GM12878 (cell line): ENCODE data around the gene IL1RL1. TPM values are rescaled to one million over a fixed set of nuclear protein-coding genes. Genes with fewer than 3 reads are reported as not detected.

Experiments used
- ATAC-seq: fragments of 200-7000 bp; cut with Tn5 transposase; 3 replicates; pipeline ENCODE4 v1.9.1; 2020; ENCODE audit warnings: mild to moderate bottlenecking, moderate library complexity
- BruUV-seq: library from RNA; stranded (reverse); fragments of 400-500 nt; replicated peaks from 2 replicates; lab custom pipeline; 2021; lab: Mats Ljungman, UMichigan
- CTCF ChIA-PET: fragments of 300-600 bp; sonication (Branson Sonifier 250); formaldehyde crosslinking; extraction: SDS; loops from one replicate; lab custom pipeline; 2021; ENCODE audit warnings: inconsistent platforms; lab: Yijun Ruan, JAX
- POLR2A ChIA-PET: fragments of 350-600 bp; formaldehyde crosslinking; extraction: SDS; loops from one replicate; lab custom pipeline; 2021; ENCODE audit warnings: inconsistent platforms; lab: Charles Lee
- RAD21 ChIA-PET: fragments of 300-600 bp; sonication (Branson Sonifier 250); formaldehyde crosslinking; loops from one replicate; lab custom pipeline; 2023; ENCODE audit warnings: antibody characterized with exemption; ENCODE audit not compliant: unreplicated experiment; lab: Charles Lee
- SMC1A ChIA-PET: fragments of 300-600 bp; sonication (Branson Sonifier 250); formaldehyde crosslinking; loops from one replicate; lab custom pipeline; 2023; ENCODE audit not compliant: unreplicated experiment, uncharacterized antibody; lab: Charles Lee
- DNase-seq: peaks from one replicate; pipeline ENCODE4 v3.0.0-alpha.2; 2011; ENCODE audit warnings: low read depth, low spot score
- FAIRE-seq: peaks from 3 replicates; lab custom pipeline; 2011; peaks lifted over from hg19 to GRCh38; lab: Jason Lieb, UNC
- H2AFZ ChIP-seq: 2 replicates; pipeline ENCODE4 v1.6.0; 2011; ENCODE audit warnings: low read depth, low read length, control low read depth; ENCODE audit not compliant: control insufficient read depth
- H3K27ac ChIP-seq: 2 replicates; pipeline ENCODE4 v1.5.1; 2011; ENCODE audit warnings: control low read depth; ENCODE audit not compliant: control insufficient read depth, insufficient read depth
- H3K27me3 ChIP-seq, 2 experiments: replicated peaks in 1 of 2; 2 replicates each; pipeline versions ENCODE4 v1.6.0 to v1.6.1; 2011; ENCODE audit warnings: low read length in 1 of 2; ENCODE audit not compliant: control insufficient read depth in 2 of 2, insufficient read depth in 2 of 2
- H3K36me3 ChIP-seq, 2 experiments: 2 replicates each; pipeline ENCODE4 v1.5.1; 2011; ENCODE audit warnings: low read length in 1 of 2; ENCODE audit not compliant: control insufficient read depth in 2 of 2, insufficient read depth in 2 of 2
- H3K4me1 ChIP-seq: 2 replicates; pipeline ENCODE4 v1.6.1; 2011; ENCODE audit warnings: mild to moderate bottlenecking, low read length, moderate library complexity, mixed read lengths; ENCODE audit not compliant: control insufficient read depth, insufficient read depth
- H3K4me2 ChIP-seq: 2 replicates; pipeline ENCODE4 v1.6.0; 2011; ENCODE audit warnings: control low read depth; ENCODE audit not compliant: control insufficient read depth, insufficient read depth
- H3K4me3 ChIP-seq: fragments of 200-600 bp; sonication (generic); 2 replicates; pipeline ENCODE4 v1.5.1; 2016
- H3K79me2 ChIP-seq: 2 replicates; pipeline ENCODE4 v1.6.0; 2011; ENCODE audit warnings: low read length; ENCODE audit not compliant: control insufficient read depth, insufficient read depth
- H3K9ac ChIP-seq: 2 replicates; pipeline ENCODE4 v1.8.0; 2011; ENCODE audit warnings: low read length, control low read depth, mixed read lengths; ENCODE audit not compliant: control insufficient read depth, insufficient read depth
- H3K9me3 ChIP-seq: replicated peaks from 3 replicates; pipeline ENCODE4 v1.5.1; 2011; ENCODE audit warnings: mild to moderate bottlenecking, low read length; ENCODE audit not compliant: control insufficient read depth, insufficient read depth
- H4K20me1 ChIP-seq: 2 replicates; pipeline ENCODE4 v1.6.0; 2011; ENCODE audit not compliant: control insufficient read depth, insufficient read depth
- EZH2 ChIP-seq: IDR thresholded peaks from 2 replicates; pipeline ENCODE4 v1.6.1; 2012; ENCODE audit warnings: low read depth, mild to moderate bottlenecking, control low read depth, inconsistent platforms, low read length, borderline replicate concordance; ENCODE audit not compliant: control insufficient read depth
- GATAD2B ChIP-seq: fragments of 450-650 bp; conservative IDR thresholded peaks from 2 replicates; pipeline ENCODE4 v1.6.1; 2017; ENCODE audit warnings: low read depth, mild to moderate bottlenecking, moderate library complexity
- IKZF2 ChIP-seq, 2 experiments: fragments of 450-650 bp; IDR thresholded peaks; 2 replicates each; pipeline ENCODE4 v1.6.1; 2017; ENCODE audit warnings: mild to moderate bottlenecking in 2 of 2, moderate library complexity in 2 of 2
- MTA3 ChIP-seq: IDR thresholded peaks from 2 replicates; pipeline ENCODE4 v1.6.1; 2012; ENCODE audit warnings: low read length, inconsistent platforms, borderline replicate concordance
- MXI1 ChIP-seq: fragments of 150-350 bp; IDR thresholded peaks from 2 replicates; pipeline ENCODE4 v1.6.1; 2011; ENCODE audit warnings: low read depth, mild to moderate bottlenecking, inconsistent platforms, low read length, improper control_type of control experiment
- NFYB ChIP-seq: IDR thresholded peaks from 2 replicates; pipeline ENCODE4 v1.6.1; 2011; ENCODE audit warnings: low read depth, mild to moderate bottlenecking, low read length, improper control_type of control experiment, moderate library complexity; ENCODE audit not compliant: insufficient read depth
- RCOR1 ChIP-seq: conservative IDR thresholded peaks from 2 replicates; pipeline ENCODE4 v1.6.1; 2012; ENCODE audit warnings: low read depth, low read length, improper control_type of control experiment
- RUNX3 ChIP-seq: IDR thresholded peaks from 2 replicates; pipeline ENCODE4 v1.6.1; 2012; ENCODE audit warnings: low read length, inconsistent platforms
- SUPT20H ChIP-seq: IDR thresholded peaks from 2 replicates; pipeline ENCODE4 v1.6.1; 2011; ENCODE audit warnings: low read depth, mild to moderate bottlenecking, low read length, moderate library complexity, borderline replicate concordance; ENCODE audit not compliant: control insufficient read depth
- SUZ12 ChIP-seq: fragments of 200-600 bp; sonication (generic); IDR thresholded peaks from one replicate; pipeline ENCODE4 v1.6.1; 2018; ENCODE audit warnings: antibody characterized with exemption, mild to moderate bottlenecking; ENCODE audit not compliant: unreplicated experiment
- YY1 ChIP-seq: IDR thresholded peaks from 2 replicates; pipeline ENCODE4 v1.6.1; 2011; ENCODE audit warnings: low read depth, mild to moderate bottlenecking, low read length
- ZNF622 ChIP-seq: fragments of 450-650 bp; IDR thresholded peaks from 2 replicates; pipeline ENCODE4 v1.6.1; 2017; ENCODE audit warnings: mild to moderate bottlenecking, inconsistent platforms
- ZZZ3 ChIP-seq: IDR thresholded peaks from 2 replicates; pipeline ENCODE4 v1.6.1; 2011; ENCODE audit warnings: low read depth; ENCODE audit not compliant: control insufficient read depth, insufficient read length
- WGBS: methylation state at CpG from one replicate; pipeline ENCODE4 v1.1.6; 2016; ENCODE audit warnings: low lambda C conversion rate; ENCODE audit not compliant: insufficient replicate concordance, insufficient coverage; ENCODE audit errors: missing lambda C conversion rate; 5-methylcytosine and 5-hydroxymethylcytosine counted together
- in situ Hi-C: fragments of 300-500 bp; cut with MboI; formaldehyde crosslinking; loops from 9 replicates; pipeline ENCODE4 v1.14.3; 2018; ENCODE audit warnings: mixed read lengths
- intact Hi-C: fragments of 100-400 bp; cut with micrococcal nuclease; formaldehyde crosslinking; loops from one replicate; pipeline ENCODE4 v1.14.2; 2022; ENCODE audit not compliant: unreplicated experiment
- polyA plus RNA-seq, 11 experiments: library from polyadenylated mRNA; depleted of rRNA in 4 of 11; unstranded in 6 of 11; stranded (reverse) in 5 of 11; fragments of >200 nt; fragmentation: Nextera tagmentation in 4 of 11; fragmentation: Illumina TruSeq in 1 of 11; extraction: Ambion mirVana in 4 of 11; extraction: Trizol in 1 of 11; gene quantifications; 1 replicate in 1 of 11; 2 replicates in 10 of 11; pipeline versions ENCODE4 v1.2.1 to v1.2.3, GENCODE V29; 2011 to 2016; ENCODE audit warnings: inconsistent platforms in 2 of 11, missing spikeins in 2 of 11, low read depth in 1 of 11
- total RNA-seq, 4 experiments: library from RNA; depleted of rRNA in 3 of 4; stranded (reverse); fragments of >200 nt in 3 of 4; fragmentation: Illumina TruSeq in 1 of 4; extraction: Trizol in 1 of 4; gene quantifications; 2 replicates each; pipeline versions ENCODE4 v1.2.1 to v1.2.3, GENCODE V29; 2013 to 2021
- TF ChIP-seq, protein P1 (sequence below): IDR thresholded peaks from 2 replicates; pipeline ENCODE4 v1.6.1; 2011; ENCODE audit warnings: borderline replicate concordance, low read depth, mild to moderate bottlenecking, moderate library complexity, low read length; ENCODE audit not compliant: insufficient read depth, poor library complexity, severe bottlenecking
- TF ChIP-seq, protein P2 (sequence below): fragments of 450-650 bp; IDR thresholded peaks from 2 replicates; pipeline ENCODE4 v1.6.1; 2016; ENCODE audit warnings: mild to moderate bottlenecking
- TF ChIP-seq, protein P3 (sequence below): fragments of 450-650 bp; formaldehyde crosslinking; IDR thresholded peaks from 2 replicates; pipeline ENCODE4 v1.4.0; 2022; ENCODE audit warnings: mild to moderate bottlenecking, moderate library complexity

Gene IL1RL1
- total and polyA plus RNA-seq, 10 of the 15 experiments (the other 5 are each of a cell fraction or from before 2014, with no cell fraction given): 0.08 to 0.18 TPM; not detected in 8

DNA sequence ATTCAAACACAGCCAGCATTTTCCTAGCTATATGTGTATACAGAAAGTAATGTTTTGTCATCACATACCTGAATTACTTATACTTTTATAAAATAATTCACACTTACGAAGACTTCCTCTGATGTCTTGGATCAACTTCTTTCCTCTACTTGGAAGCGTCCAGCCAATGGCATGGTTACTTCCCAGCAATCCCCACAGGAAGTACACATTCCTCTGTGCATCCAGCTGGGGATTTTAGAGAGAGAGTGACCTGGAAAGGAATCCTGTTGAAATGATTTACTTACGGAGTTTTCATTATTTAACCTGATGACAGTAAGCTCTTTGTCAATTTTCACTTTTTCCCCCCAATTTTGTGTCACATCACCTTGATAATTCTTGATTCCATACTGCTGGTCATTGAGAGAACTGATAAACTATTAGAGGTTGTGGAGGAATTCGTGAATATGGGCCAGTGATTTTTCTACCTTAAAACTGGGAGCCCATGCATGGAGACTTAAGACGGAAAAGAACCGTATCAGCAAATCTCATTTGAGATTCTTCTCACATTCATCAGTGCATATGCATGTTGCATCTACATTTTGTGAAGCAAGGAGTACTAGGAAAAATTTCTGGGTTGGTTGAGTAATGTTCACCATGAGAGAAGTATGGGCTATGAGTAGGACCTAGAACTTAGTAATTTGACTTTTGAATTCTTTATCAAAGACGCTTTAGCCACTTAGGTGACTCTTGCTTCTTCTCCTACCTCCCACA, 35.2 kb downstream of the IL1RL1 start:
- no peaks in the 10 kb centered on the region for H3K4me1 ChIP-seq
- no peaks in the 10 kb centered on the region for H3K9me3 ChIP-seq
- no TSS peak for BruUV-seq
- RAD21 ChIA-PET: no interaction called here
- 37% methylated on average over 7 of the region's 7 CpGs for WGBS
- H3K79me2 ChIP-seq: no peaks in the 10 kb centered on the region
- CTCF ChIA-PET: interaction anchor here (0.6 kb wide), 1 partner anchor 68 kb away, joined by 4 read pairs; no protein-coding TSS in a partner anchor
- no peak overlapping the region for H3K27ac ChIP-seq
- H3K4me2 ChIP-seq: no peak overlapping the region
- H4K20me1 ChIP-seq: no peaks in the 10 kb centered on the region
- no peaks in the 10 kb centered on the region for H3K36me3 ChIP-seq
- in situ Hi-C loops (no loop called here), intact Hi-C loops (no loop called here)
- SMC1A ChIA-PET: interaction anchor here (0.7 kb wide), 1 partner anchor 81 kb away, joined by 3 read pairs; no protein-coding TSS in a partner anchor
- ATAC-seq: no peak
- no peak overlapping the region for H3K4me3 ChIP-seq
- FAIRE-seq: no peak
- POLR2A ChIA-PET: no interaction called here
- no peak overlapping the region for H2AFZ ChIP-seq
- H3K9ac ChIP-seq: no peak overlapping the region
- no peaks in the 10 kb centered on the region for H3K27me3 ChIP-seq
- no peak for DNase-seq
- TF ChIP-seq, protein P1, sequence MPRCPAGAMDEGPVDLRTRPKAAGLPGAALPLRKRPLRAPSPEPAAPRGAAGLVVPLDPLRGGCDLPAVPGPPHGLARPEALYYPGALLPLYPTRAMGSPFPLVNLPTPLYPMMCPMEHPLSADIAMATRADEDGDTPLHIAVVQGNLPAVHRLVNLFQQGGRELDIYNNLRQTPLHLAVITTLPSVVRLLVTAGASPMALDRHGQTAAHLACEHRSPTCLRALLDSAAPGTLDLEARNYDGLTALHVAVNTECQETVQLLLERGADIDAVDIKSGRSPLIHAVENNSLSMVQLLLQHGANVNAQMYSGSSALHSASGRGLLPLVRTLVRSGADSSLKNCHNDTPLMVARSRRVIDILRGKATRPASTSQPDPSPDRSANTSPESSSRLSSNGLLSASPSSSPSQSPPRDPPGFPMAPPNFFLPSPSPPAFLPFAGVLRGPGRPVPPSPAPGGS: no peak
- TF ChIP-seq IKZF2 (IDR thresholded peaks at IDR 0.05): no peak
- TF ChIP-seq, protein P2, sequence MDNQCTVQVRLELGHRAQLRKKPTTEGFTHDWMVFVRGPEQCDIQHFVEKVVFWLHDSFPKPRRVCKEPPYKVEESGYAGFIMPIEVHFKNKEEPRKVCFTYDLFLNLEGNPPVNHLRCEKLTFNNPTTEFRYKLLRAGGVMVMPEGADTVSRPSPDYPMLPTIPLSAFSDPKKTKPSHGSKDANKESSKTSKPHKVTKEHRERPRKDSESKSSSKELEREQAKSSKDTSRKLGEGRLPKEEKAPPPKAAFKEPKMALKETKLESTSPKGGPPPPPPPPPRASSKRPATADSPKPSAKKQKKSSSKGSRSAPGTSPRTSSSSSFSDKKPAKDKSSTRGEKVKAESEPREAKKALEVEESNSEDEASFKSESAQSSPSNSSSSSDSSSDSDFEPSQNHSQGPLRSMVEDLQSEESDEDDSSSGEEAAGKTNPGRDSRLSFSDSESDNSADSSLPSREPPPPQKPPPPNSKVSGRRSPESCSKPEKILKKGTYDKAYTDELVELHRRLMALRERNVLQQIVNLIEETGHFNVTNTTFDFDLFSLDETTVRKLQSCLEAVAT: no peak
- TF ChIP-seq YY1: no peak
- no peak for TF ChIP-seq ZNF622
- TF ChIP-seq RUNX3: no peak
- TF ChIP-seq GATAD2B: no peak
- no peak for TF ChIP-seq SUPT20H
- TF ChIP-seq SUZ12: no peak
- TF ChIP-seq, protein P3, sequence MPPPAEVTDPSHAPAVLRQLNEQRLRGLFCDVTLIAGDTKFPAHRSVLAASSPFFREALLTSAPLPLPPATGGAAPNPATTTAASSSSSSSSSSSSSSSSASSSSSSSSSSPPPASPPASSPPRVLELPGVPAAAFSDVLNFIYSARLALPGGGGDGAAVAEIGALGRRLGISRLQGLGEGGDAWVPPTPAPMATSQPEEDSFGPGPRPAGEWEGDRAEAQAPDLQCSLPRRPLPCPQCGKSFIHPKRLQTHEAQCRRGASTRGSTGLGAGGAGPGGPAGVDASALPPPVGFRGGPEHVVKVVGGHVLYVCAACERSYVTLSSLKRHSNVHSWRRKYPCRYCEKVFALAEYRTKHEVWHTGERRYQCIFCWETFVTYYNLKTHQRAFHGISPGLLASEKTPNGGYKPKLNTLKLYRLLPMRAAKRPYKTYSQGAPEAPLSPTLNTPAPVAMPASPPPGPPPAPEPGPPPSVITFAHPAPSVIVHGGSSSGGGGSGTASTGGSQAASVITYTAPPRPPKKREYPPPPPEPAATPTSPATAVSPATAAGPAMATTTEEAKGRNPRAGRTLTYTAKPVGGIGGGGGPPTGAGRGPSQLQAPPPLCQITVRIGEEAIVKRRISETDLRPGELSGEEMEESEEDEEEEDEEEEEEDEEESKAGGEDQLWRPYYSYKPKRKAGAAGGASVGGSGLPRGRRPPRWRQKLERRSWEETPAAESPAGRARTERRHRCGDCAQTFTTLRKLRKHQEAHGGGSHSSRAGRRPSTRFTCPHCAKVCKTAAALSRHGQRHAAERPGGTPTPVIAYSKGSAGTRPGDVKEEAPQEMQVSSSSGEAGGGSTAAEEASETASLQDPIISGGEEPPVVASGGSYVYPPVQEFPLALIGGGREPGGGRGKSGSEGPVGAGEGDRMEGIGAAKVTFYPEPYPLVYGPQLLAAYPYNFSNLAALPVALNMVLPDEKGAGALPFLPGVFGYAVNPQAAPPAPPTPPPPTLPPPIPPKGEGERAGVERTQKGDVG: no peak
- TF ChIP-seq MTA3: no peak
- no peak for TF ChIP-seq MXI1
- TF ChIP-seq EZH2: no peak
- no peak for TF ChIP-seq RCOR1
- TF ChIP-seq NFYB: no peak
- no peak for TF ChIP-seq ZZZ3
